DOHH2 (cell line): ENCODE measurements around the gene MGAT4A.

ENCODE experiments used
- H3F3A ChIP-seq: fragments of 200-600 bp; sonication (generic), shearing (Covaris generic); 2 replicates; pipeline ENCODE4 v1.6.0; 2016; ENCODE audit warnings: antibody characterized with exemption, mild to moderate bottlenecking; ENCODE audit not compliant: control insufficient read depth, insufficient read depth
- H3K27ac ChIP-seq: fragments of 200-600 bp; sonication (generic); 2 replicates; pipeline ENCODE4 v1.5.1; 2014; ENCODE audit warnings: low read depth, mild to moderate bottlenecking, low read length, moderate library complexity
- H3K27me3 ChIP-seq: fragments of 200-600 bp; sonication (generic); 2 replicates; pipeline ENCODE4 v1.6.1; 2014; ENCODE audit warnings: mild to moderate bottlenecking, low read length, mixed read lengths; ENCODE audit not compliant: control insufficient read depth
- H3K36me3 ChIP-seq: fragments of 200-600 bp; sonication (generic); 2 replicates; pipeline ENCODE4 v1.6.1; 2014; ENCODE audit warnings: mild to moderate bottlenecking, low read length, moderate library complexity, mixed read lengths; ENCODE audit not compliant: control insufficient read depth
- H3K4me1 ChIP-seq: fragments of 200-600 bp; sonication (generic); 2 replicates; pipeline ENCODE4 v1.6.1; 2014; ENCODE audit warnings: mild to moderate bottlenecking, low read length, mixed read lengths; ENCODE audit not compliant: control insufficient read depth
- H3K4me2 ChIP-seq: fragments of 200-600 bp; sonication (generic); 2 replicates; pipeline ENCODE4 v1.6.0; 2014; ENCODE audit warnings: mild to moderate bottlenecking, low read length, moderate library complexity
- H3K4me3 ChIP-seq: fragments of 200-600 bp; sonication (generic); 2 replicates; pipeline ENCODE4 v1.5.1; 2014; ENCODE audit warnings: mild to moderate bottlenecking, low read length, mixed read lengths
- H3K79me2 ChIP-seq: fragments of 200-600 bp; sonication (generic); 2 replicates; pipeline ENCODE4 v1.6.1; 2014; ENCODE audit warnings: mild to moderate bottlenecking, low read length, mixed read lengths; ENCODE audit not compliant: control insufficient read depth
- H3K9me2 ChIP-seq: fragments of 200-600 bp; sonication (generic); replicated peaks from 2 replicates; pipeline ENCODE4 v1.6.1; 2014; ENCODE audit warnings: mild to moderate bottlenecking, low read length, mixed read lengths; ENCODE audit not compliant: control insufficient read depth
- H3K9me3 ChIP-seq: fragments of 200-600 bp; sonication (generic); 2 replicates; pipeline ENCODE4 v1.6.1; 2014; ENCODE audit warnings: antibody characterized with exemption, low read length, mixed read lengths; ENCODE audit not compliant: control insufficient read depth, insufficient read depth
- H4K20me1 ChIP-seq: fragments of 200-600 bp; sonication (generic); 2 replicates; pipeline ENCODE4 v1.6.0; 2014; ENCODE audit warnings: low read depth, mild to moderate bottlenecking, antibody characterized with exemption, low read length, moderate library complexity; ENCODE audit not compliant: control insufficient read depth, insufficient read depth
- CTCF ChIP-seq: fragments of 200-600 bp; sonication (generic); IDR thresholded peaks from one replicate; pipeline ENCODE4 v1.5.1; 2014; ENCODE audit warnings: antibody characterized with exemption, mild to moderate bottlenecking, low read depth, low read length; ENCODE audit not compliant: poor library complexity, severe bottlenecking
- EZH2phosphoT487 ChIP-seq: fragments of 200-600 bp; sonication (generic); IDR thresholded peaks from 2 replicates; pipeline ENCODE4 v1.6.1; 2017; ENCODE audit warnings: borderline replicate concordance, mild to moderate bottlenecking, antibody characterized with exemption, low read length, moderate library complexity, mixed read lengths

The MGAT4A gene

GRCh38 chr2:98571121-98571701 lies 159.7 kb downstream of the MGAT4A start:
- Histone ChIP-seq H3F3A (no peaks in the 10 kb centered on the region), H3K27ac (no peak overlapping the region), H4K20me1 (no peaks in the 10 kb centered on the region), H3K9me3 (no peaks in the 10 kb centered on the region), H3K4me1 (no peaks in the 10 kb centered on the region), H3K27me3 (no peaks in the 10 kb centered on the region), H3K4me3 (no peak overlapping the region), H3K79me2 (no peaks in the 10 kb centered on the region), H3K9me2 (no peaks in the 10 kb centered on the region), H3K36me3 (peaks cover 3% of the 10 kb centered on the region; the same call in 1 of the 2 replicates), H3K4me2 (no peak overlapping the region)
- TF ChIP-seq EZH2phosphoT487 (no peak), CTCF (no peak)

GRCh38 chr2:98570356-98570755 lies 160.6 kb downstream of the MGAT4A start:
- no peaks in the 10 kb centered on the region for H3K9me2 ChIP-seq
- H3K36me3 ChIP-seq = peaks cover 3% of the 10 kb centered on the region; the same call in 1 of the 2 replicates
- H3K9me3 ChIP-seq = no peaks in the 10 kb centered on the region
- no peak overlapping the region for H3K4me2 ChIP-seq
- H3K79me2 ChIP-seq = no peaks in the 10 kb centered on the region
- TF ChIP-seq EZH2phosphoT487 (no peak), CTCF (no peak)
- H4K20me1 ChIP-seq = no peaks in the 10 kb centered on the region
- no peaks in the 10 kb centered on the region for H3K27me3 ChIP-seq
- no peak overlapping the region for H3K4me3 ChIP-seq
- no peak overlapping the region for H3K27ac ChIP-seq
- H3F3A ChIP-seq = no peaks in the 10 kb centered on the region
- H3K4me1 ChIP-seq = no peaks in the 10 kb centered on the region

GRCh38 chr2:98569915-98570314 lies 161.0 kb downstream of the MGAT4A start:
- no peaks in the 10 kb centered on the region for H3K9me2 ChIP-seq
- H3K4me2 ChIP-seq = no peak overlapping the region
- no peak overlapping the region for H3K4me3 ChIP-seq
- no peaks in the 10 kb centered on the region for H3K4me1 ChIP-seq
- H3K79me2 ChIP-seq = no peaks in the 10 kb centered on the region
- peaks cover 3% of the 10 kb centered on the region; the same call in 1 of the 2 replicates for H3K36me3 ChIP-seq
- no peaks in the 10 kb centered on the region for H3K27me3 ChIP-seq
- TF ChIP-seq CTCF (no peak), EZH2phosphoT487 (no peak)
- no peak overlapping the region for H3K27ac ChIP-seq
- H3K9me3 ChIP-seq = no peaks in the 10 kb centered on the region
- no peaks in the 10 kb centered on the region for H4K20me1 ChIP-seq
- H3F3A ChIP-seq = no peaks in the 10 kb centered on the region
